Panc1 (cell line): ENCODE measurements around the gene CDC5L.

Experiments
- POLR2AphosphoS5 ChIP-seq: IDR thresholded peaks from 2 replicates; pipeline ENCODE4 v1.6.1; 2012; ENCODE audit warnings: mild to moderate bottlenecking, low read depth, low read length, moderate library complexity
- TF ChIP-seq, protein P1 (sequence below): fragments of 450-650 bp; IDR thresholded peaks from 2 replicates; pipeline ENCODE4 v1.5.1; 2017; ENCODE audit warnings: mild to moderate bottlenecking
- TF ChIP-seq, protein P2 (sequence below), 2 experiments: IDR thresholded peaks; 2 replicates each; pipeline ENCODE4 v1.6.1; 2011 to 2012; ENCODE audit warnings: low read depth in 2 of 2, control low read depth in 1 of 2, low read length in 1 of 2, mild to moderate bottlenecking in 1 of 2, moderate library complexity in 1 of 2; ENCODE audit not compliant: insufficient read depth in 1 of 2

DNA sequence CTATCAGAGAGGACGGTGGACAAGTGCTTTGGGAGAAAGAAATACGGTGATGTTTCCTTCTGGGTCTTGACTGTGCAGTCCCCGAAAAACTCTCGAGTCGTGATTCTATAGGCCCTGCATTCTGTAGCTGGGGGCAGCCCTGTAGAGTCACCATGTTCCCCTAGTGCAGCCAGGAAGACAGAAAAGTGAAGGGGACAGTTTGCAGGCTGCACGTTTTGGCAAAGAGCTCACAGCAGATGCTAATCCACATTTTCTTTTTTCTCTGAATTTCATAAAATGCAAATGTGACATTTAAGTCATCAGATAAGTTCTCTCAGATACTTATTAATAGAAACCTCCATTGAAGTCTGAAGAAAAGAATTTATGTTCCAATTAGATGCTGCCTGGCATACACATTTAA is 25.6 kb upstream of the CDC5L start:
- TF ChIP-seq, protein P1, sequence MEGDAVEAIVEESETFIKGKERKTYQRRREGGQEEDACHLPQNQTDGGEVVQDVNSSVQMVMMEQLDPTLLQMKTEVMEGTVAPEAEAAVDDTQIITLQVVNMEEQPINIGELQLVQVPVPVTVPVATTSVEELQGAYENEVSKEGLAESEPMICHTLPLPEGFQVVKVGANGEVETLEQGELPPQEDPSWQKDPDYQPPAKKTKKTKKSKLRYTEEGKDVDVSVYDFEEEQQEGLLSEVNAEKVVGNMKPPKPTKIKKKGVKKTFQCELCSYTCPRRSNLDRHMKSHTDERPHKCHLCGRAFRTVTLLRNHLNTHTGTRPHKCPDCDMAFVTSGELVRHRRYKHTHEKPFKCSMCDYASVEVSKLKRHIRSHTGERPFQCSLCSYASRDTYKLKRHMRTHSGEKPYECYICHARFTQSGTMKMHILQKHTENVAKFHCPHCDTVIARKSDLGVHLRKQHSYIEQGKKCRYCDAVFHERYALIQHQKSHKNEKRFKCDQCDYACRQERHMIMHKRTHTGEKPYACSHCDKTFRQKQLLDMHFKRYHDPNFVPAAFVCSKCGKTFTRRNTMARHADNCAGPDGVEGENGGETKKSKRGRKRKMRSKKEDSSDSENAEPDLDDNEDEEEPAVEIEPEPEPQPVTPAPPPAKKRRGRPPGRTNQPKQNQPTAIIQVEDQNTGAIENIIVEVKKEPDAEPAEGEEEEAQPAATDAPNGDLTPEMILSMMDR: no peak
- no peak for TF ChIP-seq POLR2AphosphoS5
- TF ChIP-seq, protein P2, sequence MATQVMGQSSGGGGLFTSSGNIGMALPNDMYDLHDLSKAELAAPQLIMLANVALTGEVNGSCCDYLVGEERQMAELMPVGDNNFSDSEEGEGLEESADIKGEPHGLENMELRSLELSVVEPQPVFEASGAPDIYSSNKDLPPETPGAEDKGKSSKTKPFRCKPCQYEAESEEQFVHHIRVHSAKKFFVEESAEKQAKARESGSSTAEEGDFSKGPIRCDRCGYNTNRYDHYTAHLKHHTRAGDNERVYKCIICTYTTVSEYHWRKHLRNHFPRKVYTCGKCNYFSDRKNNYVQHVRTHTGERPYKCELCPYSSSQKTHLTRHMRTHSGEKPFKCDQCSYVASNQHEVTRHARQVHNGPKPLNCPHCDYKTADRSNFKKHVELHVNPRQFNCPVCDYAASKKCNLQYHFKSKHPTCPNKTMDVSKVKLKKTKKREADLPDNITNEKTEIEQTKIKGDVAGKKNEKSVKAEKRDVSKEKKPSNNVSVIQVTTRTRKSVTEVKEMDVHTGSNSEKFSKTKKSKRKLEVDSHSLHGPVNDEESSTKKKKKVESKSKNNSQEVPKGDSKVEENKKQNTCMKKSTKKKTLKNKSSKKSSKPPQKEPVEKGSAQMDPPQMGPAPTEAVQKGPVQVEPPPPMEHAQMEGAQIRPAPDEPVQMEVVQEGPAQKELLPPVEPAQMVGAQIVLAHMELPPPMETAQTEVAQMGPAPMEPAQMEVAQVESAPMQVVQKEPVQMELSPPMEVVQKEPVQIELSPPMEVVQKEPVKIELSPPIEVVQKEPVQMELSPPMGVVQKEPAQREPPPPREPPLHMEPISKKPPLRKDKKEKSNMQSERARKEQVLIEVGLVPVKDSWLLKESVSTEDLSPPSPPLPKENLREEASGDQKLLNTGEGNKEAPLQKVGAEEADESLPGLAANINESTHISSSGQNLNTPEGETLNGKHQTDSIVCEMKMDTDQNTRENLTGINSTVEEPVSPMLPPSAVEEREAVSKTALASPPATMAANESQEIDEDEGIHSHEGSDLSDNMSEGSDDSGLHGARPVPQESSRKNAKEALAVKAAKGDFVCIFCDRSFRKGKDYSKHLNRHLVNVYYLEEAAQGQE (IDR thresholded peaks at IDR 0.05; ENCODE audit: insufficient read depth in 1 of 2, low read depth in 2 of 2, low read length in 1 of 2): no peak
